IPS-NIHi7 (cell line): ENCODE data around the gene GSAP.
"Not testable (repeated sequence)": the region's sequence is repeated elsewhere in the genome, so short reads cannot be mapped to it uniquely, and the experiment has no call there.

Source experiments
- DNase-seq: peaks from one replicate; pipeline ENCODE4 v3.0.0; 2012; ENCODE audit warnings: mixed read lengths; ENCODE audit errors: extremely low spot score

The GSAP gene

GRCh38 chr7:77360104-77360503 lies 56.0 kb downstream of the GSAP start:
- DNase-seq = no peak

GRCh38 chr7:77359599-77359998 lies 56.5 kb downstream of the GSAP start:
- no peak for DNase-seq

- DNase-seq = no peak
Observed at GRCh38 chr7:77354914-77355313, 61.2 kb downstream of the GSAP start.

DNA sequence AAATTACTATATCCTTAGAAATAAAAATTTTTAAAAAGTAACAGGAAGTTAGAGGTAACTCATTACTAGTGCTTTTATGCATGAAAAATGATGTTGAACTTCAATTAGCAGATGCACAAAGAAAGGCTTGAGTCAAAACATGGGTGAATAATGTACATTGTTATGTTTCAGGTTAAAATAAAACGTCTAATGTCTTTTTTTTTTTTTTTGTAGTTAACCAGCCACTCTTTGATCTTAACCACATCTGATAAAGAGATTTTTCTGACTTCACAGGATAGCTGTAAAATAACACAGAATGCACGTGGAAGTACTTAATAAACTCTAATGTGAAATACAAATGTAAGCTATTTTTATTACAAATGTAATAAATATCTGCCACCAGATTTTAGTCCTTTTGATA lies 61.7 kb downstream of the GSAP start:
- DNase-seq = no peak

DNA sequence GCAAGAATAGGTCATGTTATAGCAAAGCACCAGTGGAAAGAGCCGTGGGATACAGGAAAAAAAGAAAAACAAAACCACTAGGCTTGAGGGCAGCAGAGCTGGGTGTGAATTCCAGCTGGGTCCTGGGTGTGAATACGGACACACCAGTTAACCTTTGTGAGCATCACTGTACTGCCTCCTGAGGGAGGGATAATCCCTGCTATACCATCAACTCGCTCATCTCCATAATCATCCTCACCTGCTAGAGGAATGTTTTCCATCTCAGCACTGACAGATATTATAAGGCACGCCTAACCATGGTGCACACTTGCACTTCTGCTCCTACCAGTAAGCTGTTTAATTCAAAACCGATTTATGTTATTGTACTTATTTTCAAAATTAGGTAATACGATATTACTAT lies 62.2 kb downstream of the GSAP start:
- DNase-seq = no peak

- DNase-seq = no peak
Observed at GRCh38 chr7:77353407-77353721, 62.8 kb downstream of the GSAP start.

DNA sequence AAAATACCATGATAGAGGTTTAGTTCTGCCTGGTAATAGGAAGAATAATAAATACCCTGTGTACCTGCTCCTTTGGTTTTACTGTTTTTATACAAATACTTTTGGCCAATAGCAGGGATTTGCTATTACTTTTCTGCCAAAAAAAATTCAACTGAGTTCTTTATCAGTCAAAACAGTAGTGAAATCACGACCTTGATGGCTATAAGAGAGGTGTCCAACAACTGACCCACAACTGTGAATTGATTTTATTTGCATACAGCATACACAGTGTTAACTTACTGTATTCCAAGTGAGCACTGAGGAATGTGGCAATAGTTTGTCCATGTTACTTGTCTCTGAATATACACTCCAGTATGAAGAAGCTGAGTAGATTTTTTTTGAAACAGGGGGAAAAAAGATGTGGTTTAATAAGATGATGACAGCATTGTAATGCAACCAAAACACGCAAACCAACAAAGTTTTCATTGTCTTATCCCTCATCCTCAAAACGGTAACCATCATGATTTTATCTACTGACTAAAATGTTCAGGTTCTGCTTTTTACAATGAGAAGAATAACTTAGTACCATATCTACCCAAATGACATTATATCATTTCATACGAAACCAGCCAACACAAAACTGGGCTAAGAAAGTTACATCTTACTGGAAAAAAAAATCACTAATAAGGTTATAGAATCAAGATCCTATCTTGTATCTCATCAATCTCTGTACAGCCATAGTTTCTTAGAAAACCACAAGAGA lies 63.3 kb downstream of the GSAP start:
- no peak for DNase-seq

- peak; percentile 23 for DNase-seq
Observed at GRCh38 chr7:77351539-77352004, 64.6 kb downstream of the GSAP start.

- DNase-seq = no peak
Observed at GRCh38 chr7:77349141-77349540, 67.0 kb downstream of the GSAP start.

DNA sequence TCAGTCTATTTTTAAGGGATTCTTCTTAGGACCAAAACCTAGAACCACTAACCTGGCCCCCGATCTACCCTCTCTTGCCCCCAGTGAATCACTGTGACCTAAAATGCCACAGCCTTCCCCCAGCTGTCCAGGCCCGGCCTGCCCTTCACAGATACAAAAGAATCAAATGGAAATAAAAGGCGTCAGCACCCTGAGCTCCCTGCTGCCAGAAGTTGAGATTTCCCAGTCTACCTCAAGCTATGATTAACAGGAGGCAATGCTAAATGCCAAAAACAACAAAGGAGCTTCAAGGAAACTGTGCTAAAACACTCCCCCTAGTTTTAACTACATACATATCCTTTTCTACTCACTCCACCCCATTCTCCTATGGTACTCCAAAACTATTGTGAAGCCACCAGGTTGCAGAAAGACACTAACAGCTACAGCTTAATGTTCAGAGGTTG lies 67.8 kb downstream of the GSAP start:
- DNase-seq = no peak

DNA sequence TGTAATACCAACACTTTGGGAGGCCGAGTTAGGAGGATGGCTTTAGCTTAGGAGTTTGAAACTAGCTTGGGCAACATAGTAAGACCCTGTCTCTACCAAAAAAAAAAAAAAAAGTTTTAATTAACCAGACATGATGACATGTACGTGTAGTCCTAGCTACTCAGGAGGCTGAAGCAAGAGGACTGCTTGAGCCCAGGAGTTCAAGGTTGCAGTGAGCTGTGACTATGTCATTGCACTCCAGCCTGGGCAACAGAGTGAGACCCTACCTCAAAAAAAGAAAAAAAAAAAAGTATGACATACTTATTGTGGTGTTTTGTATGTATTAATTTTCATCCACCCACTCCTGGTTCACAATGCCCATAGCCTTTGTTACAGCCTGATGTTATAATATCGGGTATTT lies 69.7 kb downstream of the GSAP start:
- no peak for DNase-seq

GRCh38 chr7:77345426-77345825 lies 70.7 kb downstream of the GSAP start:
- not testable (repeated sequence) for DNase-seq

DNA sequence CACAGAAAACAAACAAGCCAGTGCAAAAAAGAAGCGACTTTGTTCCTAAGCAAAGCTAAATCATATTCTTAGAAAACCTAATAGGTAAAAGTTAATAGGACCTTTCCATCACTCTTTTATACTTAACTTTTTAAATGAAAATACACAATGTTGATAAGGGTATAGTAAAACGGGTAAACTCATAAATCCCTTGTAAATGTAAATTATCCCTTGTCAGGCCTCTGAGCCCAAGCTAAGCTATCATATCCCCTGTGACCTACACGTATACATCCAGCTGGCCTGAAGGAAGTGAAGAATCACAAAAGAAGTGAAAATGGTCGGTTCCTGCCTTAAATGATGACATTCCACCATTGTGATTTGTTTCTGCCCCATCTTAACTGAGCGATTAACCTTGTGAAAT lies 76.4 kb downstream of the GSAP start:
- no peak for DNase-seq

- no peak for DNase-seq
Observed at GRCh38 chr7:77338883-77339629, 77.1 kb downstream of the GSAP start.

- no peak for DNase-seq
Observed at GRCh38 chr7:77338260-77338659, 77.9 kb downstream of the GSAP start.

DNA sequence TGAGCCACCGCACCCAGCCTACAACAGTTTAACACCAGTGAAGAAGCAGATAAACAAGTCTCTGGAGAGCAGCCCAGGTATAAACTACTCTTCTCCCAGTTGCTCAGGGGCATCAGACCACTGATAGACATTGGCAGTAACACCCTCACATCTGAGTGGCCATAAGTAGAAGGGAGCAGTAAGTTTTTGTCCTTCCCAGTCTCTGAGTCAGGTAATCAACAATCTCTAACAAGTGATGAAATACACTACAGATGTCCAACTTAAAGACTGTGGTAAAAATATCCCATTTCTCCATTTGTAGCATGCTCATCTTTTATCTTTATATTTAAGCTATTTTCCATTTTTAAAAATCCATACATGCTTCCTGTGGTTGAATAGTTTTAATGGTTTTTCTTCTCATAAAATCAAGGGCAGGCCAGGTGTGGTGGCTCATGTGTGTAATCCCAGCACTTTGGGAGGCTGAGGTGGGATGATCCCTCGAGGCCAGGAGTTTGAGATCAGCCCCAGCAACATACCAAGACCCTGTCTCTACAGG lies 78.6 kb downstream of the GSAP start:
- DNase-seq = no peak

GRCh38 chr7:77335581-77335980 lies 80.6 kb downstream of the GSAP start:
- no peak for DNase-seq

DNA sequence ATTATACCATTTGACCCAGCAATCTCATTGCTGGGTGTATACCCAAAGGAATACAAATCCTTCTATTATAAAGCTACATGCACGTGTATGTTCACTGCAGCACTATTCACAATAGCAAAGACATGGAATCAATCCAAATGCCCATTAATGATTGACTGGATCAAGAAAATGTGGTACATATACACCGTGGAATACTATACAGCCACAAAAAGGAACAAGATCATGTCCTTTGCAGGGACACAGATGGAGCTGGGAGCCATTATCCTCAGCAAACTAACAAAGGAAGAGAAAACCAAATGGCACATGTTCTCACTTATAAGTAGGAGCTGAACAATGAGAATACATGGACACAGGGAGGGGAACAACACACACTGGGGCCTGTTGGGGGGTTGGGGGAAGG lies 82.1 kb downstream of the GSAP start:
- not testable (repeated sequence) for DNase-seq

- peak; percentile 91 for DNase-seq
Observed at GRCh38 chr7:77331938-77332695, 84.0 kb downstream of the GSAP start.

DNA sequence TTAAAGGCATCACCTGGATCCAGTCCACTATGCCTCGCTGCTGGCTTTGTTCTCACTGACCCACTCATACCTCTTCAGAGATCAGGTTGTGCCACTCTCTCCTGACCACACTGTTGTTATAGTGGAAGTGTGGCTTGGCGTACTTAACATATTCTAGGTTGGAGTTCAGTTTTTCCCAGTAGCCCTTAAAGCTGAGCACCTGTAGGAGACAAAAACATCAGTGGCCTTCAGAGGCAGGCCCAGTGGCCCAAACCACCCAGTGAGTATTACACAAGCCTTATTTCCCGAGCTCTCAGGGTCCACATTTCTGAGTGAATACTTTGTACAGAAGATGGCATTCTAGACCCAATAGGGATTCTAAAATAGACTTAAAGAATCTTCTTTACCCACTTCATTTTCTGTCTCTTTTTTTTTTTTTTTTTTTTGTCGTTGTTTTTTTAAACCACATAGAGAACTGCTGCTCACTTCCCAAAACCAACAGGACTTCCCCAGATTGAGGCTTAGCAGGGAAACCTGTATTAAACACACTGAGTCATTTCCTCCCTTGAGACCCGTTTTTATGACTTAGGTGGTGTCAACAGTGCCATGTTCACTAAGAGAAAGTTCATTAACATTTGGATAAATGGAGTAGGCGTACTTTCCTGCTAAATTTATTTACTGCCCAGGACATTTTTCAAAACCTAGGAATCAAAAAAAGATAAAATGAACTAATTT lies 85.8 kb downstream of the GSAP start:
- DNase-seq = no peak

GRCh38 chr7:77329466-77330168 lies 86.5 kb downstream of the GSAP start:
- no peak for DNase-seq
